Gastroesophageal sphincter (tissue), 4 donors: ENCODE measurements around the gene SDK2. TPM values are rescaled to one million over a fixed set of nuclear protein-coding genes. Genes with fewer than 3 reads are reported as not detected.

Experiments used
- ATAC-seq: fragments of 150-250 bp; one replicate; pipeline ENCODE4 v1.9.1; 2016; ENCODE audit warnings: mild to moderate bottlenecking, moderate library complexity
- H3K27ac ChIP-seq, 4 donors: fragments of 200-600 bp; sonication (generic) in 3 of 4; 1 replicate in 3 of 4; 2 replicates in 1 of 4; pipeline ENCODE4 v1.5.1; 2016 to 2019
- H3K27me3 ChIP-seq: fragments of 200-600 bp; sonication (generic); one replicate; pipeline ENCODE4 v1.5.1; 2019
- H3K36me3 ChIP-seq, 2 donors: fragments of 200-600 bp; sonication (generic); one replicate each; pipeline ENCODE4 v1.5.1; 2019; ENCODE audit warnings: control low read depth in 1 of 2
- H3K4me1 ChIP-seq, 3 donors: fragments of 200-600 bp; sonication (generic); 1 replicate in 2 of 3; 2 replicates in 1 of 3; pipeline ENCODE4 v1.5.1; 2016 to 2019; ENCODE audit warnings: control low read depth in 2 of 3
- H3K4me3 ChIP-seq, 2 donors: fragments of 200-600 bp; sonication (generic); one replicate each; pipeline ENCODE4 v1.5.1; 2019; ENCODE audit warnings: mild to moderate bottlenecking in 1 of 2, moderate library complexity in 1 of 2
- H3K9me3 ChIP-seq, 3 donors: fragments of 200-600 bp; sonication (generic); one replicate each; pipeline ENCODE4 v1.5.1; 2017 to 2019; ENCODE audit warnings: control low read depth in 2 of 3
- EP300 ChIP-seq: sonication (generic); formaldehyde crosslinking; IDR thresholded peaks from one replicate; pipeline ENCODE4 v1.6.1; 2017; ENCODE audit warnings: antibody characterized with exemption, mild to moderate bottlenecking
- POLR2A ChIP-seq, 2 donors: fragments of 450-650 bp; IDR thresholded peaks; one replicate each; pipeline ENCODE4 v1.6.1; 2017; ENCODE audit warnings: antibody characterized with exemption in 2 of 2, mild to moderate bottlenecking in 2 of 2, moderate library complexity in 1 of 2
- POLR2AphosphoS5 ChIP-seq: sonication (generic); formaldehyde crosslinking; IDR thresholded peaks from one replicate; pipeline ENCODE4 v1.6.1; 2017; ENCODE audit warnings: antibody characterized with exemption
- WGBS, 2 donors: methylation state at CpG; one replicate each; pipeline ENCODE4 v1.1.5; 2018; ENCODE audit warnings: low coverage in 1 of 2; 5-methylcytosine and 5-hydroxymethylcytosine counted together
- total RNA-seq, 4 donors: library from RNA; depleted of rRNA; stranded (reverse); fragments of >200 nt; gene quantifications; one replicate each; pipeline ENCODE4 v1.1.0, GENCODE V29; 2016
- TF ChIP-seq, protein P1 (sequence below), 4 experiments: fragments of 200-600 bp in 2 of 4; fragments of 450-650 bp in 2 of 4; sonication (generic) in 1 of 4; IDR thresholded peaks; one replicate each; pipeline ENCODE4 v1.5.1; 2017 to 2019; ENCODE audit warnings: antibody characterized with exemption in 4 of 4, mild to moderate bottlenecking in 2 of 4, moderate library complexity in 2 of 4

SDK2 gene
- total RNA-seq, 4 donors from 2014 or later = 0.31 to 2.0 (median 0.78) TPM

DNA sequence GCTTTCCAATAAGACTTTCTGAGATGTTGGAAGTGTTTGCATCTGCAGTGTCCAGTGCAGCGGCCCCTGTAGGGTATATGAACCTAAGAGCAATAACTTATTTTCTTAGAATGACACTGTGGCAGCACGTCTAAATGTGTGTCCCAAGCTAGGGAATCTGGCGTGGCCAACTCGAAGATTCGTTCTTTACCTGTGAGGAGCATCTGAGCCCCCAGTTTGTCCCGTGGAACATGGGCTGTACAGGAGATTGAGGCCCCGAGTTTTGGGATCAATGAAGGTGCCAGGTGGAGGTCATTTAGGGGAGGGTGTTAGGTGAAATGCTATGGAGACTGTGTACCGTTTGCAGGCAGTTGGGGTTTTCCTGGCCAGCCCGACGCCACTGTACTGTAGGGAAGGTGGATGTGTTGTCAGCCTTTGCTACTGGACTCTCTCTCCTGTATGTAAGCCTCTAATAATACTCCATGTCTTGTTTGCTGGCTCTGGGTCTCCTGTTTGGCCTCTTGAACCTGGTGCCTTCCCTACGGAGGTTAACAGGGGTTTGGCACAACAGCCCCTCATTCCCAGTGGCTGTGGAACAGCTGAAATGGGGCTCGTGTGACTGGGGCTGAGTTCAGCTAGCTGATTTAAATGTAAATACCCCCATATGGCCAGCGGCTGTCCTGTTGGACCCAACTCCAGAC lies 45.5 kb upstream of the SDK2 start:
- Histone ChIP-seq H3K9me3 (peaks cover 0 to 25% (median 0%) of the 10 kb centered on the region in 3 donors), H3K4me1 (no peaks in the 10 kb centered on the region), H3K27ac (no peak overlapping the region), H3K27me3 (peaks cover 24% of the 10 kb centered on the region), H3K36me3 (no peaks in the 10 kb centered on the region), H3K4me3 (no peak overlapping the region)
- ATAC-seq = no peak
- WGBS, 2 donors = 57 to 77% methylated on average over 6 to 10 of the region's 13 CpGs
- TF ChIP-seq POLR2A (IDR thresholded peaks at IDR 0.05) (no peak), POLR2AphosphoS5 (no peak), EP300 (no peak)
- TF ChIP-seq, protein P1, sequence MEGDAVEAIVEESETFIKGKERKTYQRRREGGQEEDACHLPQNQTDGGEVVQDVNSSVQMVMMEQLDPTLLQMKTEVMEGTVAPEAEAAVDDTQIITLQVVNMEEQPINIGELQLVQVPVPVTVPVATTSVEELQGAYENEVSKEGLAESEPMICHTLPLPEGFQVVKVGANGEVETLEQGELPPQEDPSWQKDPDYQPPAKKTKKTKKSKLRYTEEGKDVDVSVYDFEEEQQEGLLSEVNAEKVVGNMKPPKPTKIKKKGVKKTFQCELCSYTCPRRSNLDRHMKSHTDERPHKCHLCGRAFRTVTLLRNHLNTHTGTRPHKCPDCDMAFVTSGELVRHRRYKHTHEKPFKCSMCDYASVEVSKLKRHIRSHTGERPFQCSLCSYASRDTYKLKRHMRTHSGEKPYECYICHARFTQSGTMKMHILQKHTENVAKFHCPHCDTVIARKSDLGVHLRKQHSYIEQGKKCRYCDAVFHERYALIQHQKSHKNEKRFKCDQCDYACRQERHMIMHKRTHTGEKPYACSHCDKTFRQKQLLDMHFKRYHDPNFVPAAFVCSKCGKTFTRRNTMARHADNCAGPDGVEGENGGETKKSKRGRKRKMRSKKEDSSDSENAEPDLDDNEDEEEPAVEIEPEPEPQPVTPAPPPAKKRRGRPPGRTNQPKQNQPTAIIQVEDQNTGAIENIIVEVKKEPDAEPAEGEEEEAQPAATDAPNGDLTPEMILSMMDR (IDR thresholded peaks at IDR 0.05) = no peak

DNA sequence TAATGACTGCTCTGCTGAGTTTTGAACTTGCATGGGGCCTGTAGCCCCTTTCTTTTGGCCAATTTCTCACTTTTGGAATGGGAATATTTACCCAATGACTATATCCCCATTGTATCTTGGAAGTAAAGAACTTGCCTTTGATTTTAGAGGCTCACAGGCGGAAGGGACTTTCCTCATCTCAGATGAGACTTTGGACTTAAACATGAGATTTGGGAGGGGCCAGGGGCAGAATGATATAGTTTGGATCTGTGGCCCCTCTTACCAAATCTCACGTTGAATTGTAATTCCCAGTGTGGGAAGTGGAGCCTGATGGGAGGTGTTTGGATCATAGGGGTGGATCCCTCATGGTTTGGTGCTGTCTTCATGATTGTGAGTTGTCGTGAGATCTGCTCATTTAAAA lies 42.7 kb upstream of the SDK2 start:
- no peak overlapping the region for H3K4me3 ChIP-seq
- WGBS, 2 donors = 70 to 79% methylated on average over 3 of the region's 3 CpGs
- no peak overlapping the region for H3K27ac ChIP-seq
- H3K36me3 ChIP-seq = no peaks in the 10 kb centered on the region
- ATAC-seq = no peak
- H3K9me3 ChIP-seq = peaks cover 0 to 26% (median 0%) of the 10 kb centered on the region in 3 donors
- peaks cover 33% of the 10 kb centered on the region for H3K27me3 ChIP-seq
- no peaks in the 10 kb centered on the region for H3K4me1 ChIP-seq
- TF ChIP-seq, protein P1 (IDR thresholded peaks at IDR 0.05) = no peak
- TF ChIP-seq POLR2AphosphoS5 = no peak
- no peak for TF ChIP-seq POLR2A (IDR thresholded peaks at IDR 0.05)
- TF ChIP-seq EP300 = no peak

DNA sequence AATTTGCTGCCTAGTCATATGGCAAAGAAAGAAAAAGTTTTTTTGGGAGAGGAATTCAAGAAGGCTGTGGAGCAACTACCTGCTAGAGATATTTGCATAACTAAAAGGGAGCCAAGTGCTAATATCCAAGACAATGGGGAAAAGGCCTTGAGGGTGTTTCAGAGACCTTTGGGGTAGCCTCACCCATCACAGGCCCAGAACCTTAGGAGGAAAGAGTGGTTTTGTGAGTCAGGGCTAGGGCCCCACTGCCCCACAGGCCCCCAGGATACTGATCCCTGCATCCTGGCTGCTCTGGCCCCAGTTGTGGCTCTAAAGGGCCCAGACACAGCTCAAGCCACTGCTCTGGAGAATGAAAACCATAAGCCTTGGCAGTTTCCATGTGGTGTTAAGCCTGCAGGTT lies 41.9 kb upstream of the SDK2 start:
- Histone ChIP-seq H3K4me1 (no peaks in the 10 kb centered on the region), H3K4me3 (no peak overlapping the region), H3K9me3 (peaks cover 0 to 35% (median 0%) of the 10 kb centered on the region in 3 donors), H3K36me3 (no peaks in the 10 kb centered on the region), H3K27ac (no peak overlapping the region), H3K27me3 (peaks cover 33% of the 10 kb centered on the region)
- TF ChIP-seq POLR2A (IDR thresholded peaks at IDR 0.05) = no peak
- TF ChIP-seq EP300 = no peak
- TF ChIP-seq, protein P1 (IDR thresholded peaks at IDR 0.05) = no peak
- no peak for TF ChIP-seq POLR2AphosphoS5
- no peak for ATAC-seq

DNA sequence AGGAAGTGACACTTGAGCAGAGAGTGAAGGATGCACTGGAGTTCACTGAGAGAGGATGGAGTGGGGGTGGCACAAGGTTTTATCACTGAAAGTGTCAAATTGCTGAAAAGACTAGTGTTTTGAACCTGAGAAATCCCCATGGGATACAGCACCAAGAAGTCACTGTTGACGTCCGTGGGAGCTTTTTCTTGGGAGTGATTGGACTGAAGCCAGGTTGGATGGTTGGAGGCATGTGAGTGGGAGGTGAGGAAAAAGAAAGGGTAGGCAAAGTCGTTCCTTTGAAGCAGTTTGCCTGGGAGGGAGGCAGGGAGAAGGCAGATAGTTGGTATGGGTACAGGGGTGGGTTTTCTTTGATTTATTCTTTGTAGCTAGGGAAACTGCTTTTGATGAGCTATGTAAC lies 39.9 kb upstream of the SDK2 start:
- TF ChIP-seq EP300 (no peak), POLR2AphosphoS5 (no peak), POLR2A (IDR thresholded peaks at IDR 0.05) (no peak)
- TF ChIP-seq, protein P1 (IDR thresholded peaks at IDR 0.05) = no peak
- WGBS, 2 donors = 6 to 13% methylated on average over 2 to 3 of the region's 3 CpGs
- no peaks in the 10 kb centered on the region for H3K4me1 ChIP-seq
- ATAC-seq = no peak
- H3K27ac ChIP-seq = no peak overlapping the region
- H3K9me3 ChIP-seq = peaks cover 0 to 42% (median 0%) of the 10 kb centered on the region in 3 donors
- peaks cover 25% of the 10 kb centered on the region for H3K27me3 ChIP-seq
- no peaks in the 10 kb centered on the region for H3K36me3 ChIP-seq
- no peak overlapping the region for H3K4me3 ChIP-seq

DNA sequence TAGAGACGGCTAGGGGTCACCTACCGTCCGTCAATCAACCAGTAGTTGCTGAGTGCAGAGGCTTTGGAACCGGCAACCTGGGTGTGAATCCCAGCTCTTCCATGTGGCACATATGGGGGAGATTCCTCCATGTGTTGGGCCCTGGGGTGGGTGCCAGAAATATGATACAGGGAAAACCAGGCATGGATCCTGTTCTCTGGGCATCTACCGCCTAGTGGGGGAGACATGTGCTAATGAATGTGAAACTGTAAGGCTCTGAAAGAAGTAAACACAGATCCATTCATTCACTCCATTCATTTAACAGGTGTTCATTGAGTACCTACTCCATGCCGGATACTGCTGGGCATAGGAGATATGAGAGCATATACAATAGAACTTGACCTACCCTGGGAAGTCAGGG lies 39.5 kb upstream of the SDK2 start:
- Histone ChIP-seq H3K4me3 (no peak overlapping the region), H3K4me1 (no peaks in the 10 kb centered on the region), H3K36me3 (no peaks in the 10 kb centered on the region), H3K9me3 (peaks cover 0 to 42% (median 0%) of the 10 kb centered on the region in 3 donors), H3K27me3 (peaks cover 21% of the 10 kb centered on the region), H3K27ac (no peak overlapping the region)
- TF ChIP-seq, protein P1 (IDR thresholded peaks at IDR 0.05) = no peak
- TF ChIP-seq EP300 = no peak
- no peak for TF ChIP-seq POLR2A (IDR thresholded peaks at IDR 0.05)
- TF ChIP-seq POLR2AphosphoS5 = no peak
- WGBS, 2 donors = 42 to 50% methylated on average over 6 of the region's 6 CpGs
- no peak for ATAC-seq
